SK-N-MC (cell line): Measurements from ENCODE around the gene RPAP2.

Experiments
- EZH2 ChIP-seq: fragments of 200-600 bp; sonication (generic); IDR thresholded peaks from one replicate; pipeline ENCODE4 v1.6.1; 2017; ENCODE audit warnings: antibody characterized with exemption
- FOXP2 ChIP-seq: optimal IDR thresholded peaks from 2 replicates; pipeline ENCODE3; 2011; ENCODE audit warnings: mild to moderate bottlenecking, moderate library complexity; ENCODE audit not compliant: insufficient read depth; ENCODE audit errors: extremely low read length, control extremely low read depth
- POLR2AphosphoS5 ChIP-seq: IDR thresholded peaks from 2 replicates; pipeline ENCODE4 v1.6.1; 2012; ENCODE audit warnings: mild to moderate bottlenecking, low read depth, low read length, borderline replicate concordance

DNA sequence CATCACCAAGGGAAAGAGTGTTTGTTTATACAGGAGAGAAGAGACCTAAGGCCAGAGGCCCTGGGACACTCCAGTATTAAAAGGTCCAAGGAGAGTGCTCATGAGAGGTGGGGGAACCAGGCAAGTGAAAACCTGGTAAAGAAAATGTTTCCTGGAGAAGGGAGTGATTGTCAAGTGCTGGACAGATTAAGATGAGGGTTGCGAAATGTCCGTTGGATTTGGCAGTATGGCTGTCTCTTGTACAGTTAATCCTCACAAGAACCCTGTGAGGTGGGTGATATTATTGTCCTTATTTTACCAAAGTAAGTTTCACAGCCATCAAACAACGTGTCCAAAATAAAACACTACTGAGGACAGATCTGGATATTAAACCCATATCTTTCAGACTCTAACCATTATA lies 44.2 kb downstream of the RPAP2 start:
- TF ChIP-seq POLR2AphosphoS5: no peak
- TF ChIP-seq EZH2: no peak
- no peak for TF ChIP-seq FOXP2
